Stimulated activated CD8-positive, alpha-beta memory T cell treated with anti-CD3 and anti-CD28 coated beads, Interleukin-12 subunit alpha, Interleukin-12 subunit beta, amount 100 ng/mL, for 1 hour (primary cell): Measurements from ENCODE around the gene EPB41L2.

Source experiments
- DNase-seq: peaks from one replicate; pipeline ENCODE4 v3.0.0-alpha.2; 2020; ENCODE audit warnings: low read depth

EPB41L2 gene

DNA sequence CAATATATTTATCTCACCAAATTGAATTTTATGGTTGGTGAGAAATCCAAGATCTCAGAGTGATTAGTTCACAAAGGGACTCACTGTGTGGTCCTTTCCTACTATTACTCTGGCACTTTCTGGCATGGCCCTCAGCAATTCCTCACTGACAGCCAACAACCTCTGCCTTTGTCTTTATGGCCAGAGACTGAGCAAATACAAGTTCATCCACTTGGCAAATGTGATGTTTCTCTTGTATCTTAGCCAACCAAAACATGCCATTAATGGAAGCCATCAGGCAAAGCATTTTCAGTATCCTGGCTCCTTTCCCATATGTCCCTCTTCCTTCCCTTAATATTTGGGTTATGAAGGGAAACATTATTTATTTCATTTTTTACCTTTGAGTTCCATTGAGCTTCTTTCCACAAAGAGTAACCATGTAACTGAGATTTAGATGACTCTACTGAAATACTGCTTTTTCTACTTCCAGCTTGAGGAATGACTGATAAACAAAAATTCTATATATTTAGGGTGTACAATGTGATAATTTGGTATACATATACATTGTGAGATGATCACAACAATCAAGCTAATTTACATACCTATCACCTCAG lies 266.6 kb downstream of the EPB41L2 start:
- DNase-seq = no peak

DNA sequence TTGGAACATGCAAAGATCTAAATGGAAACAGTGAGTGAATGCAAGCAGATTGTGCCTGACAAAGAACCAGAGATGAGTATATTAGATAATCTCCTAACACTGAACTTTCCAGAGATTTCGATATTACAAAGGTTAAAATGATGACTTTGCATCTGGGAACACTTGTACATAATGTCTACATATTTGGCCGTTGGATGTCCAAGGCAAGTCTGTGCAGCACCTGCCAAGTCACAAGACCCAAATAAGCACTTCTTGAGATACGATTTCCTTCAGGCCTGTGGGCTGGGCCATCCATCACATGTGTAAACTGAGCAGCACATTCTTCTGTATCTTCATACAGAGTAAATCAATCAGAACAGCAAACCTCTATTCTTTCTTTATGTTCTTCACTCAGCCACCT lies 268.3 kb downstream of the EPB41L2 start:
- no peak for DNase-seq

DNA sequence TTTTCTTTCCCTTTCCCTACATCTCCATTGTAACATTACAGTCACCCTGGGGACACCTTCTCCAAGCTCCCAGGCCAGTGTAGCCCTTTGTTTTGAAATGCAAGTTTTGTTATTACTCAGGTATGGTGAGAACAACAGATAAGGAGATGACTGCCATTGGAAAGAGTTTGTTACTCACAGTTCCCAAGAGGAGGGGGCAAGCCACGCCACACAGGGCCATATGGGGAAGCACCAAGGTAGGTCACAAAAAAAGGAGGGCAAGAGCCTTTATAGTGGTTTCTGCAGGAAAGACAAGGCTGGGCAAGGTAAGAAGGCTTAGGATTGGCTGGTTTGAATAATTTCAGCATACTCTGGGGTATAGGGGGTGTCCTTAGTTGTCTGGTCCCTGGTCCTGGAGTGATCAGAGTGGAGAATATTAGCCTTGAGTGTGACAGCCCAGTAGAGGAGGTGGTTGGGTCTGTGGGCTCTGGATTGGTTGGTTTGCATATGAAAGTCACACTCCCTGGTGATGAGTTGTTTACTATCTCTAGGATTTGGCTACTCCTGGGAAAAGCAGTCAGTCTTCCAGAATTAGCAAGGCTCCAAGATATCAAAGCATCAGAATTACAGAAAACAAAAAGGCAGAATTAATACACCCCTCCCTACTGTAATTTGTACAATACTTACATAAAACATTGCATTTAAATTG lies 268.9 kb downstream of the EPB41L2 start:
- DNase-seq = no peak
